ENCODE measurements around the gene ERV3-1.
"Not testable (repeated sequence)": the region's sequence is repeated elsewhere in the genome, so short reads cannot be mapped to it uniquely, and the experiment has no call there.

Gene ERV3-1

DNA sequence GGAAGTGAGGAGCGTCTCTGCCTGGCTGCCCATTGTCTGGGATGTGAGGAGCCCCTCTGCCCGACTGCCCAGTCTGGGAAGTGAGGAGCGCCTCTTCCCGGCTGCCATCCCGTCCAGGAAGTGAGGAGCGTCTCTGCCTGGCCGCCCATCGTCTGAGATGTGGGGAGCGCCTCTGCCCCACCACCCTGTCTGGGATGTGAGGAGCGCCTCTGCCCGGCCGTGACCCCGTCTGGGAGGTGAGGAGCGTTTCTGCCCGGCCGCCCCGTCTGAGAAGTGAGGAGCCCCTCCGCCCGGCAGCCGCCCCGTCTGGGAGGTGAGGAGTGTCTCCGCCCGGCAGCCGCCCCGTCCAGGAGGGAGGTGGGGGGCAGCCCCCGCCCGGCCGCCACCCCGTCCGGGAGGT is 26.9 kb upstream of the ERV3-1 start:
- H3K4me3 Mint-ChIP-seq; H3K27ac Mint-ChIP-seq; H3K4me1 Mint-ChIP-seq; H3K36me3 Mint-ChIP-seq (ENCODE audit: low read depth); H3K9me3 Mint-ChIP-seq; H3K27me3 Mint-ChIP-seq (ENCODE audit: low read depth): not testable (repeated sequence)

DNA sequence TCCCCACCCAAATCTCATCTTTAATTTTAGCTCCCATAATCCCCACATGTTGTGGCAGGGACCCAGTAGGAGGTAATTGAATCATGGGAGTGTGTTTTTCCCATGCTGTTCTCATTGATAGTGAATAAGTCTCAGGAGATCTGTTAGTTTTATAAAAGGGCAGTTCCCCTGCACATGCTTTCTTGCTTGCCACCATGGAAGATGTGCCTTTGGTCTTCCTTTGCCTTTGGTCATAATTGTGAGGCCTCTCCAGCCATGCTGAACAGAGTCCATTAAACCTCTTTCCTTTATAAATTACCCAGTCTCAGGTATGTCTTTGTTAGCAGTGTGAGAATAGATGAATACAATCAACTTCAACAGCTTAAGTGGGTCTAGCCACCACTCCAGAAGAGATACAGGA is 18.5 kb upstream of the ERV3-1 start:
- not testable (repeated sequence) for H3K4me3 Mint-ChIP-seq; H3K27me3 Mint-ChIP-seq (ENCODE audit: low read depth); H3K36me3 Mint-ChIP-seq (ENCODE audit: low read depth); H3K27ac Mint-ChIP-seq; H3K4me1 Mint-ChIP-seq; H3K9me3 Mint-ChIP-seq

DNA sequence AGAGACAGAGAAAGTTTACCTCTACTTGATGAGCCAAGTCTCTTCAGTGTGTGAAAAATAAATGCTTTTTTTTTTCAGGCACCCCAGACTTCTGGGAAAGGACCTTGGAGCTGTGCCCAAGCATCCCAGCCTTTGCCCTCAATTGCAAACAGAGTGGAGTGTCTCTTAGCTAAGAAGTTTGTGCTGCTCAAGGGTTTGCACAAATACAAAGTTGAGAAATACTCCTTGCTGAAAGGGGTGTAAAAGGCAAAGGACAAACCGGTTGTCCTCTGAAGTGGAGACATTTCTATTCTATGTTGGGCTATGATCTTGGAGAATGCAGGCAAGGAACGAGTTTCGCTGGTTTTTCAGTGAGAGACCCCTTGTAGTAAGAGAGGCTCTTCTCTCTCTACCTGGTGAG is 14.5 kb upstream of the ERV3-1 start:
- not testable (repeated sequence) for H3K9me3 Mint-ChIP-seq; H3K27ac Mint-ChIP-seq; H3K36me3 Mint-ChIP-seq (ENCODE audit: low read depth); H3K4me3 Mint-ChIP-seq; H3K4me1 Mint-ChIP-seq; H3K27me3 Mint-ChIP-seq (ENCODE audit: low read depth)

DNA sequence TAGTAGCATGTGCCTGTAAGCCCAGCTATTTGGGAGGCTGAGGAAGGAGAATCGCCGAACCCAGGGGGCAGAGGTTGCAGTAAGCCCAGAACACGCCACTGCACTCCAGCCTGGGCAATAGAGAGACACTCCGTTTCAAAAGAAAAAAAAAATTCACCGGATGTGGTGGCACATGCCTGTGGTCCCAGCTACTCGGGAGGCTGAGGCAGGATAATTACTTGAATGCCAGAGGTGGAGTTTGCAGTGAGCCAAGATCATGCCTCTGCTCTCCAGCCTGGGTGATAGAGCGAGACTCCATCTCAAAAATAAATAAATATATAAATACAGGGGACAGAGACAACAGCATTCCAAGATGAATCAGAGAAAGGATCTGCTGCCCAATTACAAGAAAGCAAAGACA is 3.4 kb upstream of the ERV3-1 start:
- not testable (repeated sequence) for H3K4me3 Mint-ChIP-seq; H3K27me3 Mint-ChIP-seq (ENCODE audit: low read depth); H3K27ac Mint-ChIP-seq; H3K9me3 Mint-ChIP-seq
- peaks cover 17% of the 10 kb centered on the region for H3K4me1 Mint-ChIP-seq
- peaks cover 17% of the 10 kb centered on the region for H3K36me3 Mint-ChIP-seq (ENCODE audit: low read depth)

DNA sequence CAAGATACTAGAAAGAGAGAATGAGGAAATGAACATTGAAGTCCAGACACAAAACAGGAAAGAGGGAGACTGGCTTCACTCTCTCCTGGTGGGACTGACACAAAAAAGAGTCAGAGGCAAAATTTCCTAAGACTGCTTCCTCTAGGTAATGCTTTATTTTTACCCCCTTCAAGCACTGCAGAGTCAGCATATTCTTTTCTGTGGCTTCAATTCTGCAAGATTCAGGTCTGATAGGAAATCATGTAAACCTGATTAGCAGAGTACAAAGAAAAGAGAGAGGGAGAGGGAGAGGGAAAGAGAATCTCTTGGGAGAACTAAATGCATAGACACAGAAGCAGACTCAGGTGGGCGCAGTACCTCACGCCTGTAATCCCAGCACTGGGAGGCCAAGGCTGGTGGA is 2.9 kb upstream of the ERV3-1 start:
- H3K27ac Mint-ChIP-seq; H3K4me3 Mint-ChIP-seq; H3K27me3 Mint-ChIP-seq (ENCODE audit: low read depth): not testable (repeated sequence)
- Mint-ChIP-seq H3K4me1 (peaks cover 19% of the 10 kb centered on the region), H3K9me3 (peaks cover 11% of the 10 kb centered on the region), H3K36me3 (ENCODE audit: low read depth) (peaks cover 22% of the 10 kb centered on the region)

DNA sequence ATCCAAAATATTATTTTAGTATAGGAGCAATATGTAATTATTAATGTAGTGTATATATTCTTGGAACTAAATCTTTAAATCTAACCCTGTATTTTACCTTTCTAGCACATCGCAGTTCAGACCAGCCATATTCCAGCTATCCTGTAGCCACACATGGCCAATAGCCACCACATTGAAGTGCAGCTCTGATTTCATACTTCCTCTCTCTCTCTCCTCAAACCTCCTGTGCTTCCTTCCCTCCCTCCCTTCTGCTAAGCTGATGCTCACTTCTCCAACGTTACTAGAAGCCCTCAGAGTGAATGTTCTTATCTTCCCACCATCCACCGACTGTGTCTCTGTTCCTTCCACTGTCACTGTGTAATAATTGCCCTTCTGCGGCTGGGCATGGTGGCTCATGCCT is 549 bp upstream of the ERV3-1 start:
- Mint-ChIP-seq H3K4me3 (peak overlapping the region; percentile 98 to 99 (median 99)), H3K4me1 (peaks cover 23% of the 10 kb centered on the region), H3K27ac (peak overlapping the region; percentile 98 to 99 (median 99)), H3K36me3 (ENCODE audit: low read depth) (peaks cover 46% of the 10 kb centered on the region), H3K9me3 (peaks cover 26% of the 10 kb centered on the region)
- H3K27me3 Mint-ChIP-seq (ENCODE audit: low read depth) = not testable (repeated sequence)

DNA sequence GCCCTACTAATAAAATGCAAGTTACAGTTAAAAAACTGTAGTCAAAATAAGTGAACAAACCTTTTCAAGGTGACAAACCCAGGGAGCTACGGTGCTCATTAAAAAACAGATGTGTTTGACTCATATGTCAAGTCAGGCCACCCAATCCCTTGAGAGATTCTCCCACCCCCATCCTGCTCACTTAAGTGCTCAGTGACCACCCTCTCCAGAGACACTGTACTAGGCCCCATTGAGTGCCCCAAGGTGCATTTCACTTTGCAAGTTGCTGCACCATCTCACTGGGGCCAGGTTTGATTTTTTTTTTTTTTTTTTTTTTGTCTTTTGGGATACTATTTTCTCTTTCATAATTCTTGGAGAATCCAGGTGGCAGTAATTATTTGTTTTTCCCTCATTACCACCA is 1.9 kb downstream of the ERV3-1 start:
- Mint-ChIP-seq H3K27me3 (ENCODE audit: low read depth) (no peaks in the 10 kb centered on the region), H3K9me3 (peaks cover 50% of the 10 kb centered on the region), H3K36me3 (ENCODE audit: low read depth) (peaks cover 70% of the 10 kb centered on the region), H3K4me1 (peaks cover 23% of the 10 kb centered on the region), H3K4me3 (peak overlapping the region; percentile 98 to 99 (median 99)), H3K27ac (no peak overlapping the region)
- TF ChIP-seq, protein P1, sequence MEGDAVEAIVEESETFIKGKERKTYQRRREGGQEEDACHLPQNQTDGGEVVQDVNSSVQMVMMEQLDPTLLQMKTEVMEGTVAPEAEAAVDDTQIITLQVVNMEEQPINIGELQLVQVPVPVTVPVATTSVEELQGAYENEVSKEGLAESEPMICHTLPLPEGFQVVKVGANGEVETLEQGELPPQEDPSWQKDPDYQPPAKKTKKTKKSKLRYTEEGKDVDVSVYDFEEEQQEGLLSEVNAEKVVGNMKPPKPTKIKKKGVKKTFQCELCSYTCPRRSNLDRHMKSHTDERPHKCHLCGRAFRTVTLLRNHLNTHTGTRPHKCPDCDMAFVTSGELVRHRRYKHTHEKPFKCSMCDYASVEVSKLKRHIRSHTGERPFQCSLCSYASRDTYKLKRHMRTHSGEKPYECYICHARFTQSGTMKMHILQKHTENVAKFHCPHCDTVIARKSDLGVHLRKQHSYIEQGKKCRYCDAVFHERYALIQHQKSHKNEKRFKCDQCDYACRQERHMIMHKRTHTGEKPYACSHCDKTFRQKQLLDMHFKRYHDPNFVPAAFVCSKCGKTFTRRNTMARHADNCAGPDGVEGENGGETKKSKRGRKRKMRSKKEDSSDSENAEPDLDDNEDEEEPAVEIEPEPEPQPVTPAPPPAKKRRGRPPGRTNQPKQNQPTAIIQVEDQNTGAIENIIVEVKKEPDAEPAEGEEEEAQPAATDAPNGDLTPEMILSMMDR (IDR thresholded peaks at IDR 0.05; ENCODE audit: unreplicated experiment in 3 of 3) = no peak

DNA sequence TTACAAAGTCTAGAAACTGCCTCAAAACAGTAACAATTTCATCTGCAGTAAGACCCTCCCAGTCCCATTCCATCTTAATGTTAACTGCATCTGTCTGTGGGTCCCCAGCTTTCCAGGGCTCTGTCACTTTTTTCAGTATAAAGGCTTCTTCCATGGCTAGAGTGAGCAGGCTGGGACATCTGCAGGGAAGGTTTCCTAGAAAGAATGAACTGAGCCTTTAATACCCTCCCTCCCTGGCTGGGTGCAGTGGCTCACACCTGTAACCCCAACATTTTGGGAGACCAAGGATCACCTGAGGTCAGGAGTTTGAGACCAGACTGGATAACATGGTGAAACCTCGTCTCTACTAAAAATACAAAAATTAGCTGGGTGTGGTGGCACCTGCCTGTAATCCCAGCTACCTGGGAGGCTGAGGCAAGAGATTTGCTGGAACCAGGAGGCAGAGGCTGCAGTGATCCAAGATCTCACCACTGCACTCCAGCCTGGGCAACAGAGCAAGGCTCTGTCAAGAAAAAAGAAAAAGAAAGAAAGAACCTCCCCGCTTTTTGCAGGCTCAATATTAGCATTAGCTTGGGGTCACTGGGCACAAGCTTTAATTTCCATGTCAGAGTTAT is 3.4 kb downstream of the ERV3-1 start:
- peaks cover 23% of the 10 kb centered on the region for H3K4me1 Mint-ChIP-seq
- H3K27me3 Mint-ChIP-seq (ENCODE audit: low read depth) = no peaks in the 10 kb centered on the region
- peaks cover 65% of the 10 kb centered on the region for H3K9me3 Mint-ChIP-seq
- TF ChIP-seq, protein P1 (IDR thresholded peaks at IDR 0.05; ENCODE audit: unreplicated experiment in 3 of 3) = no peak
- H3K27ac Mint-ChIP-seq = no peak overlapping the region
- peaks cover 85% of the 10 kb centered on the region for H3K36me3 Mint-ChIP-seq (ENCODE audit: low read depth)
- no peak overlapping the region for H3K4me3 Mint-ChIP-seq

DNA sequence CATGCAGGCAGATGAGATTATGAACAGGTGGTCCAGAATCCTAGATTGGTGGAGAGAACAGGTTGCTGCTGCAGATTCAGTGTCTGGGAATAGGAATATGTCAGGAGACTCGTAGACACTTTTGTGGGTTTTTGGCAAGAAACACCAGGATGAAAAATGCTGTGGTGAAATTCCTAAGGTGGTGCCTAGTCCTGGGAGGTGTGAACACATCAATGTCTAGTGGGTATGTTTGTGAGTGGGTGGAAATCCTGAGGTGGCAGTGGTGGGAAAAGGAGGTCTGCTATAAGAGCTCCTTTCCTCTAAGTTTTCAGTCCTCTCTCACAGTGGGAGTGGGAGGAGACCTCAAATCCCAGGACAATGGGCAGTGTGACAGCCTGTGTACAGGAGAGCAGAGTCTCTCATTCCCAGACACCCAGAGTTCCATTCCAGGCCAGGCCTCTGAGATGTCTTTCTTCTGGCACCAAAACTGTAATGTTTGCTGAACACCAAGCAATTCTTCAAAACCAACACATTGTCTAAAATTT is 5.1 kb downstream of the ERV3-1 start:
- Mint-ChIP-seq H3K27me3 (ENCODE audit: low read depth) (no peaks in the 10 kb centered on the region), H3K9me3 (peaks cover 82% of the 10 kb centered on the region), H3K27ac (no peak overlapping the region), H3K4me1 (peaks cover 17% of the 10 kb centered on the region), H3K36me3 (ENCODE audit: low read depth) (peaks cover 100% of the 10 kb centered on the region), H3K4me3 (no peak overlapping the region)
- TF ChIP-seq, protein P1 (IDR thresholded peaks at IDR 0.05; ENCODE audit: unreplicated experiment in 3 of 3) = no peak
